HG02852 (cell line): ENCODE data around the gene SNX13.

Experiments
- ATAC-seq: cut with Tn5 transposase; IDR thresholded peaks from one replicate; pipeline ENCODE4 v1.9.1; 2021; ENCODE audit warnings: mild to moderate bottlenecking, moderate library complexity; ENCODE audit not compliant: unreplicated experiment

Gene SNX13

DNA sequence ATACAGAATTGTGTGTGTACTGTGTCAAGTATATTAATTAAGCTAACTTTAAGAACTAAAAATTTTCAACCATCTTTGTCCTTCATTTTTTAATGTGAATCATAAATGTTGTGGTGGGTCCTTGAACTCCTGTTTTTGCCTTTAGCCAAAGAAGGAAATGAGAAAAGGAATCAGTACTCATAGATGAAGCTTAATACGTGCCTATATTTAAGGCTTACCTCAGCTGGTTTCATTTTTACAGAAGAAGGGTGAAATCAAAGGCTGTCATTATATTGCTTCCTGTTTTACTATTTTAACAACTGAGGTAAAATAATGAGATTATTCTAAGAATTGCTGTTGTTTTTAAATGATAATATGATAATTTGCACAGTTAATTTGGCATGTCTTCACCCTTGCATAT is 6.3 kb upstream of the SNX13 start:
- peak; percentile 89 for ATAC-seq

DNA sequence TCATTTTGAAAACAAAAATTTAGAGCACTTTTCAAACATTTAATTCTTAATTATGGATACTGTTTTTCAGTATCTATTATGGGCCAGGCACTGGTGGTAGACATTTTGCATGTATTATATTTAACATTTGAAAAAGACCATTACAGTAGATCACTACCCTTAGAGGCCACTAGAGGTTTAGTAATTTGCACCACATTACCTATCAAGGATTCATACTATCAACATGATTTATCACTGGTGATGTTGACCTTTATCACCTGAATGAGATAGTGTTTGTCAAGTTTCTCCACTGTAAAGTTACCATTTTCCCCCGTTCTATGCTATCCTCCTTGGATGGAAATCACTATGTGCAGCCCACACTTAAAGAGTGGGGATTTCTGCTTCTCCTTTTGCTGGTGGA is 4.4 kb upstream of the SNX13 start:
- no peak for ATAC-seq

DNA sequence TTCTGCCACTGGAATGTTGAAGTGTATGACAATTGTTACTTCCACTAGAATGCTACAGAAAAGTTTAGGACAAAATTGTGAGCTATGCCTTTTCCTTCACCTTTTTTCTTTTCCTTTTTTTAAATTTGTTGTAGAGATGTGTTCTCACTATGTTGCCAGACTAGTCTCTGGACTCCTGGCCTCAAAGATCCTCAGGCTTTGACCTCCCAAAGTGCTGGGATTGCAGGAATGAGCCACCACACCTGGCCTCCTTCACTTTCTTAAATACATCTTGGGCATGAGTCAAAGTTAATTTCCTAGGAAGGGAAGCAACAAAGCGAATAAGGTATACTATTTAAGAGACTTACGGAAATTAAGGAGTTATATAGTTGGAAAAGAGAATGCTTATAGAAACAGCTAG is 2.7 kb upstream of the SNX13 start:
- ATAC-seq = no peak

DNA sequence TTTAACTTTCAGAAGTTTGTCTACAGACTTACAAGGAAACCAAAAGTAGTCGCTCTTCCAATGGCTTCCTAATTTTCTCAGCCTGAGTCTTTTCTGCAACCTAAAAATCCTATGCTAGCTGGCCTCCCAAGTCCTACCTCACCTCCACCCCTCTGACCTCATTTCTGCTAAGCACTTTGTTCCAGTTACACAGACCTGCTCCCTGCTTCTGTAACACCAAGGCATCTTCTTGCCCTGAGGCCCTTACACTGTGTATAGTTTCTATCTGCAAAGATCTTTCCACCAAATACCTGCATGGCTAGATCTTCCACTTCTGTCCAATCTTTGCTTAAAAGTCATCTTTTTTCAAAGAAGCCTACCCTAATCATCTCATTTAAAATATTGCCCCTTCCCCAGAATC is 1.9 kb upstream of the SNX13 start:
- no peak for ATAC-seq

DNA sequence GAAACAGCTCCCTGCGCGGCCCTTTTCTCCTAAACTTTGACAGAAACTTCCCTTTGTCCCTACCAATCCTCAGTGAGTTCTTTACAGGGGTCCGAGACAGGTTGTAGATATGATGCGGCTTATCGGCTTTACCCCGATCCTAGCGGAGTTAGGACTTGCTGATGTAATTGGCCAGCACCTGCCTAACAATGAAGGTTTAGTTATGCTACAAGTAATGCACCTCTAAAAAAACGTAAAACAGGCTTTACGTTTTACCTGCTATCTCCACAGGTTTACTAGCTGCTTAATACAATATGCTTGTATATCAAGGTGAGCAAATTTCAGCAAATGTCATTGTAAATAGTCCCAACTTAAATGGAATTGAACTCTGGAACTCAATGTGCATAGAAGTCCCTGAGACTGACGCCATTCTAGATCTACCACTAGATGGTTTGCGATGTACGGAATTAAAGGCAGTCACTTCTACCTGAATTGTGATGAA is 697 bp upstream of the SNX13 start:
- ATAC-seq = peak; percentile 2

DNA sequence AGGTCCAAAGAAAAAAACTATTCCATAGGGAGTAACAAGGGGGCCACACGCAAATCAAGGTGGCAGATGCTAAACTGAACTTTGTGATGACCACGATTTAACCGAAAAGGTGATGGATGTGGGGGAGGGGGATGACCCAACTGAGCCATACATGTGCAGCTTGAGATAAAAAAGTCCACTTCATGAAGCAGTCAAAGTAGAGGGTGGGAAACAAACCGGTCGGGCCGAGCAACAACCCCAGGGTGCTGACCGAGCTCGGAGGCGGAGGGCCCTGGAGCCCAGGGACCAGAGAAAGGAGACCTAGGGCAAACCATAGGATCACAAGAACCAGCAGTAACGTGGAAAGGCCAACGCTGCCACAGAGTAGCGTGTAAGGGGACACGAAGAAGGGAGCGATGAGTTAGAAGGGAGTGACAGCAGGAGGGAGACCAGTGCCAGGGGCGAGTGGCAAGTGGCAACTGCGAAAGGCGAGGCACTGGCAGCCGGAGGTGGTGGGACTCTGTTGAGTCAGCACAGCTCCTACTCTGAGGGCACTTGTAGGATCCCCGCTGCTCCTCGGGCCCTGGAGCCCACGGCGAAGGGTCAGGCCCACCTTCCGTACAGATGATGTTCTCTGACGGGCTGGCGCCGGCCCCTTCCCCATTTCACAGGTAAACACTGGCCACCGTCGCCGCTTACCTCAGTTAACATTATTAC is 540 bp downstream of the SNX13 start:
- ATAC-seq = peak; percentile 35

DNA sequence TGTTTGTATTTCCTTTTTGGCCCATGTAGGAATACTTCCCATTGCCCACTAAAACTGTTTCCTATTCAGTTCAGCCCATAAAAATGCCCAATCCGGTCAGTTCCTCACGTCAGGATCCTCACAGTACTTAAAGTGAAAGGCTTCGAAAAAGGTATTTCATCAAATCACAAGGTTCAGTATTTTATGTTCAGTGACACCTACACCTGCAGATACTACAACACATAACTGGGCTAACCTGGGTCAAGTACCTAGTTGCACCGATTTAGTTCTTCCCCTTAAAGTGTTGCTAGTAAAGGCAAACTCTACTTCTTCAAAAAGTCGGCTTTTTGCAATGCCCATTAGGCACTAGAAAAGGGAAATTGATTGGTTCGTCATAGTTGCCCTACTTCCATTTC is 1.1 kb downstream of the SNX13 start:
- no peak for ATAC-seq

DNA sequence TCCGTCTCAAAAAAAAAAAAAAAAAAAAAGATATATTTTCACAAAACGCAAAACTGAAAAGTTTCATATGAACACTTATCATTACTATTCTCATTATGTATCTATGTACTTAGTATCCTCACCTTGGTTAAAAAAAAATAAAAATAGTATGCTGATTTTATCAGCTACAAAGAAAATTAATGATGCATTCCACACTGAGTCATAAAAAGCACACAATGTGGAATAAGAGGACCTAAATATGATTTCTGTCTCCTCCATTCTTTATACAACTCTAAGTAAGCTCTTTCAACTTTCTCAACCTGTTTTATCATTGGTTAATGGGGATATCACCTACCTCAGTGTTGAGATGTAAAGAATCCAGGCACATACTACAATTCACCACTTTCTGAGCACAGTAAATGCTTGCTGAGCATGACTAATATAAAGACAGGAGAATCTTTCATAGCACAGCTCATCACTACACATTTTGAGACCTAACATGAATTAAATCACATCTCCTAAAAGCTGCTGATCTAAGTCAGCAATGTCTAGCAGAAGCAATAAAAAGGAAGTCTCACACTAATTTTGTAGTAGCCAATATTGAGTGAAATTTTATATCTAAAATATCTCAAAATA is 2.7 kb downstream of the SNX13 start:
- no peak for ATAC-seq

DNA sequence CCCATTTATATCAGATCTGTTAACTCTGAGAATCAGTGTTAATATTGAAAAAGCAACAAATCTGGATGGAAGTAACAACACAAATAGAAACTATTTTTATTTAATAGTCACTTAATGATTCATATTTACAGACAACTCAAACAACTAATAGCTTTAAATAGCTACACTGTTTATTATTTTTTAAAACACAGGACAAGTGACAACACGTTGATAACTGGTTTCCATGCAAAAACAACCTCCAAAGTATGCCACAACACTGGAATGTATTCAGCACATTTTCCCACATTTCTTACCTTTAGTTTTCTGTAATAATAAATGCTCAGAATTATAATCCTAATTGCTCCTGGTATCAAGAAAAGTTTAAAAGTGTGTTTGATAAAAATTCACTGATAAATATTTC is 4.0 kb downstream of the SNX13 start:
- ATAC-seq = no peak

DNA sequence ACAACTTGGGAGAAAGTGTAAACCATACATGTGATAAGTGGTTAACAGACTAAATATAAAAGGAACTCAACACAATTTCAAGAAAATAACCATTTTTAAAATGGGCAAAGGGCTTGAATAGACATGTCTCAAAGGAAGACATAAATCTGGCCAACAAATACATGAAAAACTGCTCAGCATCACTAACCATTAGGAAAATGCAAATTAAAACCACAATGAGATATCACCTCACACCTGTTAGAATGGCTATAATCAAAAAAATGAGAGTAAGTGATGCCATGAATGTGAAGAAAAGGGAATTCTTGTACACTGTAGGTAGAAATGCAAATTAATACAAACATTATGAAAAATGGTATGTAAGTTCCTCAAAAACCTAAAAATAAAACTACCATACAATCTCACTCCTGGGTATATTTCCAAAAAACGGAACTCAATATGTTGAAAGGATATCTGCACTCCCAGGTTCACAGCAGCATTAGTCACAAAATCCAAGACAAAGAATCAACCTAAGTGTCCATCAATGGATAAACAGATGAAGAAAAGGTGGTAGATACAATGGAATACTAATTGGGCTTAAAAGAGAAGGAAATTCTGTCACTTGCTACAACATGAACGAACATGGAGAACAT is 5.6 kb downstream of the SNX13 start:
- no peak for ATAC-seq

DNA sequence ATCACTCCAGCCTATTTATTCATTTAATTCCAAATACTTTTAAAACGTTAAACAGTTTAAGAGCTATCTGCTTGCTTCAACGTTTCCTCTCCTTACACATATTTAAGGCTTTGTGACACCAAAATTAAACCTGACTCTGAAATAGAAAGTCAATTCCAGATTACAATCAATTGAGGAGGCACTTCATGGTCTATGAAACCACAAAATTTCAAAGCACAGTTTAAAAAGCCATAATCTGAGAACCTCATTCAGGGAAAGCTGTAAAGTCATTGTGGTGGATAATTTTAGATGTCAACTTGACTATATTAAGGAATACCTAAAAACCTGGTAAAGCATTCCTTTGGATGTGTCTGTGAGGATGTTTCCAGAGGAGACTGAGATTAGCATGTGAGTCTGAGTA is 6.2 kb downstream of the SNX13 start:
- no peak for ATAC-seq

DNA sequence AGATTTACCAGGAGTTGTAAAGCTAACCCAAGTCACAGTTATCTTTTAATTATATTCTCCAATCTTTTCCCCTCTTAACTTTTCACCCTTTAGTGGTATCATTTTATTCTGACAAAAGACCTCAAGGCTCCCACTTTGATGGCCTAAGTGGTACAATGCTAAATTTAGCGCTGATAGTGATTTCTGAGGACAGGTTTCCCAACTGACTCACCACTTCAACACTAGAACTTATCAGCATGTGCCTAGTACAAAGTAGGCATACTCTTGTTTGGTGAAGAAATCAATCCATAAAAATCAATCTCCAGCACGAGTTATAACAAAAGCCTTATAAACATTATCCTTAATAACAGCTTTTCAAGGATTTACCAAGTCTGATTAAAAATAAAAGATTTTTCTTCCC is 7.5 kb downstream of the SNX13 start:
- no peak for ATAC-seq

DNA sequence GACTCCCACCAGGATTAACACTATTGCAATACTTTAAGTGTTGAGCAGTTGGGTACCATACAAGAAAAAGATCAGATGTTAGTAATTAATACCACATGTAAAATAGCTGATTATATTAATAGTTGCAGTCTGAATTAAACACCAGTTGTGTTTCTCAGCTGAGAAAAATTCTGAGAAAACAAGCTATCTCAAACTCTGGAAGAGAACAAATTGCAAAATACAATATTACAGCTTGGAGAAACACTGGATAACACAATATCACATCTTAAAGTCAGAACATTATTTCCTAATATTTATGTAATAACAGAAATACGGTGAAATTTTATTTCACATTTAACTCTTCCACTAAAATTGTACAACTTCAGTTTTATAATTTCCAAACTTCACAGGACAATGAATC is 9.2 kb downstream of the SNX13 start:
- no peak for ATAC-seq

DNA sequence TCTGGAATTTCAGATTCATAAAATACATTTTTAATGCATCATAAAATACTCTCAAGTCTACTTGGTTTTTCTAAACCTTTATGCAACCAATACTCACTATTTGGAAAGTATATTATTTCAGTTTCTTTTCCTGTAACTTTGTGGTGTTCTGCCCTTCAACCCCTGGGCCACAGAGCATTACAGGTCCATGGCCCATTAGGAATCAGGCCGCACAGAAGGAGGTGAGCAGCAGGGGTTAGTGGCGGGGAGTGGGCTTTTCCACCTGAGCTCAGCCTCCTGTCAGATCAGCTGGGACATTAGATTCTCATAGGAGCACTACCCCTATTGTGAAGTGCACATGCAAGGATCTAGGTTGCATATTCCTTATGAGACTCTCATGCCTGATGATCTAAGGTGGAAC is 9.7 kb downstream of the SNX13 start:
- ATAC-seq = no peak

DNA sequence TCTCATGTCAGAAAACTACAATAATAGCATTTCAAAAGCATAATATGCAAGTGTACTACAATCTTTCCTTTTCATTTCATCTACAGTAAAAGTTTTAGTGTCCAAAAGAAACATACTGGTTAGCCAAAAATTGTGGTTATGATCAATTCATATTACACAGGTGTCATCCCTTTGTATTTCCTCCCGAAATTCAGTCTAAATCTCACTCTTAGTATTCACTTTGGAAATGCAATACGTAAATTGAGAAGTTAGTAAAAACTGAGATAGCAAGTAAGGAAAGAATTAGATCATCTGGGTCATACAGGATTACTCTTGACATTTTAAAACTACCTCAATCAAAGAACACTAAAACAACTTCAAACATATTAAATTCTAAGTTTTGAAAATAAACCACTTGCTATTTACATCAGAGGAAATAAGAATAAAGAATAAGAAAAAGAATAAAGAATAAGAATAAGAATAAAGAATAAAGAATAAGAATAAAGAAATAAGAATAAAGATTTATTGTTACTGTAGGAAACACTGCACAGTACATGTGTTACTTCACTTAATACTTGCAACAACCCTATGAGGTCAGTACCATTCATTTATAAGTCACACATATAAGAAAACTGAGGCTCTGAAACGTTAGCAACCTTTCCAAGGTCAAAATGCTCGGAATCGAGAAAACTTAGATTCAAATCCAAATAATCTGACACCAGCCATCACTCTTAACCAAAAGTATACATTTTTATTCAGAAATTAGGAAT is 10.5 kb downstream of the SNX13 start:
- no peak for ATAC-seq

DNA sequence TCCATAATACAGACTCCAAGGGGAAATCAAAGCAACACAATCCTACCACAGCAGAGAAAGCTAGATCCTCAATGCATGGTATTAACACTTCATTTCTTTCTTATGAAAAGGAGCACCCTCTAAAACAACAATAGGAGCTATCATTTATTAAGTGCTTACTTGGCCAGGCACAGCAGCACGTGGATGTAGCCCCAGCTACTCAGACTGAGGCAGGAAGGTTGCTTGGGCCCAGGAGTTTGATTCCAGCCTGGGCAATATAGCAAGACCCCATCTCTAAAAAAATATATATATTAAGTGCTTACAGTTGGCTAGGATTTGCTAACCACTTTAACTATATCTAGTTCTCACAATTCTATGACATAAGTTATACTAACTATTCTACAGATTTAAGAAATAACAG is 12.2 kb downstream of the SNX13 start:
- no peak for ATAC-seq

DNA sequence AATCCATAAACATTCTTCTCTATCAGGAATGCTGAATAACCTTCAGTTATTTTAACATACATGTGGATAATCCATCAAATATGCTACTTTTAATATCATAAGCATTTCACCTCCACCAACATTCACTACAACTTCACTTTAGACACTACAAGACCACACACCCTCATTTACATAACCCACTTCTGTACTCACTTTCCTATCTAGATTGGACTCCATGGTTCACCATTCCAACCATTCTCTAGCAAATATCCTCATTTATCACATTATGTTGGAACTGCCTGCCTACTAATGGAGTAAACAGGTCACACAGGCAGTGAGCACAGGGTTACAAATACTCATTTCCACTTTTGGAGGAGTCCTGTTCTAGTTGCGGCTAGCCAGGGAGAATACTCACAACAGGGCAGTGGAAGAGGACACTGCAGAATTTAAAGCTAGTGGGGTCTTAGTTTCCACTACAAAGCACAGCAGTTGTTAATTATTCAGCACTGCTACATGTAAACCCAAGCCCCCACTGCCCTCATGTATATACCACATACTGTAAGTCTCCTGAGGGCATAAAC is 18.4 kb downstream of the SNX13 start:
- ATAC-seq = no peak

DNA sequence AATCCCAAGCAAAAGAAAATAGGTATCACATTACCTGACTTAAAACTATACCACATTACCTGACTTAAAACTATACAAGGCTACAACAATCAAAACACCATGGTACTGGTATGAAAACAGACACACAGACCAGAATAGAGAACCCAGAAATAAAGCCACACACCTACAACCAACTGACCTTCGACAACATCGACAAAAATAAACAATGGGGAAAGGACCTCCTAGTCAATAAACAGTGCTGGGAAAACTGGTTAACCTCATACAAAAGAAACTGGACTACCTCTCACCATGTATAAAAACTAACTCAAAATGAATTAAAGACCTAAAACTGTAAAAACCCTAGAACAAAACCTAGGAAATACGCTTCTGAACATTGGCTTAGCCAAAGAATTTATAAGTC is 22.5 kb downstream of the SNX13 start:
- no peak for ATAC-seq

DNA sequence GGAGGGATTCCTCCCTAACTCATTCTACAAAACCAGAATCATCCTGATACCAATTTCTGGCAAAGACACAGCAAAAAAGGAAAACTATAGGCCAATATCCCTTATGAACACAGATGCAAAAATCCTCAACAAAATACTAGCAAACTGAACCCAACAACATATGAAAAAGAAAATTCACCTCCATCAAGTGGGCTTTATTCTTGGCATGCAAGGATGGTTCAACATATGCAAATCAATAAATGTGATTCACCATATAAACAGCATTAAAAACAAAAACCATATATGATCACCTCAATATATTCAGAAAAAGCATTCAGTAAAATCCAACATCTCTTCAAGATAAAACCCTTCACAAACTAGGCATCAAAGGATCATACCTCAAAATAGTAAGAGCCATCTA is 23.5 kb downstream of the SNX13 start:
- no peak for ATAC-seq

DNA sequence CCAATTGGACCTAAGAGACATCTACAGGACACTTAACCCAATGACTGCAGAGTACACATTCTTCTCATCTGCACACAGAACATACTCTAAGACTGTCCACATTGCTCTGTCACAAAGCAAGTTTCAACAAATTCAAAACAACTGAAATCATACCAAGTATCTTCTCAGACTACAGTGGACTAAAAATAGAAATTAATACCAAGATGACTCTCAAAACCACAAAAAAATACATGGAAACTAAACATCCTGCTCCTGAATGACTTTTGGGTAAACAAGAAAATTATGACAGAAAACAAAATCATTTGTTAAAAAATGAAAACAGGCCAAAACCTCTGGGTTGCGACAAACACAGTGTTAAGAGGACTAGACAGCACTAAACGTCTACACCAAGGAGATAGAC is 24.5 kb downstream of the SNX13 start:
- ATAC-seq = no peak

DNA sequence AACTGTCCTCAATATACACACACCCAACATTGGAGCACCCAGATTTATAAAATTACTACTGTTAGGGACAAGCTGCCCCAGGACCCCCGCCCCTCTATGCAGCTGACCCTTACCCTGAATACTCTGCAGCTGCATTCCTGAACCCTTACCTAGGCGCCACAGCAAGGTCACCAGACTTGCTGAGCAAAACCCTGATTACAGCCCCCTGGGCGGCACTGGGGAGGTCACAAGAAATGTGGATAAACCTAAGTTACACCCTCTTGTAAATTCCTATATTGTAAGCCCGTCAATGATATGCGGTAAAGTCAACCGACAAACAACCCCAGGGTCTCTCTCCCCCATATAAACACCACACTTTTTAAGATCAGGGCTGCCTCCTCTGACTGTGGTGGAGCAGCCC is 25.1 kb downstream of the SNX13 start:
- no peak for ATAC-seq
